ENCODE results near the gene CMAS. TPM values are rescaled to one million over a fixed set of nuclear protein-coding genes. Genes with fewer than 3 reads are reported as not detected.

The CMAS gene
- total RNA-seq, 1 experiment from 2014 or later, result 37.7 TPM

- Histone ChIP-seq H3K27ac (ENCODE audit: low read depth, low read length, poor library complexity, severe bottlenecking) (no peak overlapping the region), H3K36me3 (ENCODE audit: insufficient read depth, low read length, poor library complexity, severe bottlenecking) (no peaks in the 10 kb centered on the region), H3K27me3 (replicated peaks; ENCODE audit: insufficient read depth, low read depth, low read length, poor library complexity) (no peaks in the 10 kb centered on the region), H3K4me1 (ENCODE audit: insufficient read depth, low read length, poor library complexity, severe bottlenecking) (no peaks in the 10 kb centered on the region), H3K9me3 (ENCODE audit: low read depth, low read length, poor library complexity, severe bottlenecking) (no peaks in the 10 kb centered on the region), H3K4me3 (ENCODE audit: low read depth, low read length, poor library complexity, severe bottlenecking) (no peak overlapping the region)
- TF ChIP-seq CTCF (conservative IDR thresholded peaks at IDR 0.05; ENCODE audit: low read depth, low read length), result no peak
- no peak for TF ChIP-seq EZH2 (IDR thresholded peaks at IDR 0.05; ENCODE audit: borderline replicate concordance, low read depth, low read length, poor library complexity, severe bottlenecking)
- no TSS peak for BruUV-seq (replicated peaks)
- CTCF ChIA-PET, result interaction anchor here (1.4 kb wide), 1 partner anchor 234 kb away, joined by 3 read pairs; no protein-coding TSS in a partner anchor
- DNase-seq (ENCODE audit: low spot score), result no peak
- intact Hi-C loops (cut with micrococcal nuclease; ENCODE audit: unreplicated experiment), result loop anchor here (5.0 kb wide), 1 partner anchor 341 kb away; no protein-coding TSS in a partner anchor
- POLR2A ChIA-PET (ENCODE audit: low non-redundant PET), result no interaction called here
Measured at GRCh38 chr12:22101749-22102243, 55.8 kb downstream of the CMAS start.

GRCh38 chr12:22103418-22103817, 57.4 kb downstream of the CMAS start:
- CTCF ChIA-PET, result no interaction called here
- no peak for TF ChIP-seq EZH2 (IDR thresholded peaks at IDR 0.05; ENCODE audit: borderline replicate concordance, low read depth, low read length, poor library complexity, severe bottlenecking)
- TF ChIP-seq CTCF (conservative IDR thresholded peaks at IDR 0.05; ENCODE audit: low read depth, low read length), result no peak

GRCh38 chr12:22105542-22105941, 59.5 kb downstream of the CMAS start:
- H3K4me1 ChIP-seq (ENCODE audit: insufficient read depth, low read length, poor library complexity, severe bottlenecking), result no peaks in the 10 kb centered on the region
- POLR2A ChIA-PET (ENCODE audit: low non-redundant PET), result no interaction called here
- no peak for DNase-seq (ENCODE audit: low spot score)
- intact Hi-C loops (cut with micrococcal nuclease; ENCODE audit: unreplicated experiment), result no loop called here
- no peaks in the 10 kb centered on the region for H3K9me3 ChIP-seq (ENCODE audit: low read depth, low read length, poor library complexity, severe bottlenecking)
- BruUV-seq (replicated peaks), result no TSS peak
- TF ChIP-seq CTCF (conservative IDR thresholded peaks at IDR 0.05; ENCODE audit: low read depth, low read length) (no peak), EZH2 (IDR thresholded peaks at IDR 0.05; ENCODE audit: borderline replicate concordance, low read depth, low read length, poor library complexity, severe bottlenecking) (no peak)
- H3K27ac ChIP-seq (ENCODE audit: low read depth, low read length, poor library complexity, severe bottlenecking), result no peak overlapping the region
- H3K4me3 ChIP-seq (ENCODE audit: low read depth, low read length, poor library complexity, severe bottlenecking), result no peak overlapping the region
- H3K36me3 ChIP-seq (ENCODE audit: insufficient read depth, low read length, poor library complexity, severe bottlenecking), result no peaks in the 10 kb centered on the region
- no peaks in the 10 kb centered on the region for H3K27me3 ChIP-seq (replicated peaks; ENCODE audit: insufficient read depth, low read depth, low read length, poor library complexity)
- CTCF ChIA-PET, result no interaction called here

More at GRCh38 chr12:22103418-22103817, 57.4 kb downstream of the CMAS start:
- H3K27me3 ChIP-seq (replicated peaks; ENCODE audit: insufficient read depth, low read depth, low read length, poor library complexity), result no peaks in the 10 kb centered on the region
- no TSS peak for BruUV-seq (replicated peaks)
- H3K4me1 ChIP-seq (ENCODE audit: insufficient read depth, low read length, poor library complexity, severe bottlenecking), result no peaks in the 10 kb centered on the region
- intact Hi-C loops (cut with micrococcal nuclease; ENCODE audit: unreplicated experiment), result loop anchor here (5.0 kb wide), 1 partner anchor 339 kb away; no protein-coding TSS in a partner anchor
- H3K4me3 ChIP-seq (ENCODE audit: low read depth, low read length, poor library complexity, severe bottlenecking), result no peak overlapping the region
- POLR2A ChIA-PET (ENCODE audit: low non-redundant PET), result no interaction called here
- DNase-seq (ENCODE audit: low spot score), result no peak
- no peaks in the 10 kb centered on the region for H3K9me3 ChIP-seq (ENCODE audit: low read depth, low read length, poor library complexity, severe bottlenecking)
- no peaks in the 10 kb centered on the region for H3K36me3 ChIP-seq (ENCODE audit: insufficient read depth, low read length, poor library complexity, severe bottlenecking)
- no peak overlapping the region for H3K27ac ChIP-seq (ENCODE audit: low read depth, low read length, poor library complexity, severe bottlenecking)
